MCF 10A (cell line): Measurements from ENCODE around the gene HLA-DPB1. TPM values are rescaled to one million over a fixed set of nuclear protein-coding genes. Genes with fewer than 3 reads are reported as not detected.
"Not testable (repeated sequence)": the region's sequence is repeated elsewhere in the genome, so short reads cannot be mapped to it uniquely, and the experiment has no call there.

Experiments
- BruUV-seq: library from RNA; stranded (reverse); fragments of 400-500 nt; replicated peaks from 2 replicates; lab custom pipeline; 2021; lab: Mats Ljungman, UMichigan
- CTCF ChIA-PET: fragments of 300-600 bp; sonication (Branson Sonifier 250); formaldehyde crosslinking; extraction: SDS; loops from one replicate; lab custom pipeline; 2021; ENCODE audit warnings: antibody characterized with exemption, inconsistent platforms; lab: Yijun Ruan, JAX
- POLR2A ChIA-PET: fragments of 300-600, 350-650 bp; sonication (Branson Sonifier 250); formaldehyde crosslinking; extraction: SDS; loops from one replicate; lab custom pipeline; 2020; ENCODE audit warnings: antibody characterized with exemption, inconsistent platforms; lab: Yijun Ruan, JAX
- DNase-seq: peaks from one replicate; pipeline ENCODE4 v3.0.0-alpha.2; 2018; ENCODE audit not compliant: unreplicated experiment
- H3K27ac Mint-ChIP-seq: one replicate; pipeline ENCODE4 v1.8.0; 2022; ENCODE audit warnings: mild to moderate bottlenecking, low read depth, mixed read lengths; ENCODE audit not compliant: unreplicated experiment
- H3K27me3 Mint-ChIP-seq: one replicate; pipeline ENCODE4 v1.8.0; 2022; ENCODE audit warnings: mixed read lengths; ENCODE audit not compliant: insufficient read depth, unreplicated experiment
- H3K36me3 Mint-ChIP-seq: one replicate; pipeline ENCODE4 v1.8.0; 2022; ENCODE audit warnings: mild to moderate bottlenecking, moderate library complexity, mixed read lengths; ENCODE audit not compliant: insufficient read depth, unreplicated experiment
- H3K4me1 Mint-ChIP-seq: one replicate; pipeline ENCODE4 v1.8.0; 2022; ENCODE audit warnings: mixed read lengths; ENCODE audit not compliant: insufficient read depth, unreplicated experiment
- H3K4me3 Mint-ChIP-seq: one replicate; pipeline ENCODE4 v1.8.0; 2022; ENCODE audit warnings: mild to moderate bottlenecking, moderate library complexity, mixed read lengths; ENCODE audit not compliant: unreplicated experiment
- H3K9me3 Mint-ChIP-seq: one replicate; pipeline ENCODE4 v1.8.0; 2022; ENCODE audit warnings: mixed read lengths; ENCODE audit not compliant: unreplicated experiment
- CTCF ChIP-seq: fragments of 200-600 bp; IDR thresholded peaks from one replicate; pipeline ENCODE4 v1.8.0; 2022; ENCODE audit warnings: antibody characterized with exemption, mild to moderate bottlenecking; ENCODE audit not compliant: unreplicated experiment
- intact Hi-C: fragments of 100-400 bp; cut with micrococcal nuclease; formaldehyde crosslinking; loops from 2 replicates; pipeline ENCODE4 v1.14.1; 2022
- total RNA-seq: library from RNA; stranded (reverse); gene quantifications from 2 replicates; pipeline ENCODE4 v1.2.3, GENCODE V29; 2022

Gene HLA-DPB1
- total RNA-seq, 1 experiment from 2014 or later, result not detected

- Mint-ChIP-seq H3K9me3 (peaks cover under 1% of the 10 kb centered on the region), H3K4me1 (no peaks in the 10 kb centered on the region), H3K27me3 (peaks cover 92% of the 10 kb centered on the region), H3K27ac (no peak overlapping the region), H3K4me3 (no peak overlapping the region), H3K36me3 (no peaks in the 10 kb centered on the region)
- TF ChIP-seq CTCF, result no peak
- POLR2A ChIA-PET, result interaction anchor here (0.6 kb wide), 1 partner anchor 40 kb away, joined by 3 read pairs; no protein-coding TSS in a partner anchor
- intact Hi-C loops, result no loop called here
- no TSS peak for BruUV-seq
- DNase-seq, result no peak
- CTCF ChIA-PET, result interaction anchor here (0.6 kb wide), 1 partner anchor 233 kb away, joined by 3 read pairs; no protein-coding TSS in a partner anchor
Observed at GRCh38 chr6:33092385-33092784, 16.6 kb downstream of the HLA-DPB1 start.

GRCh38 chr6:33093855-33094254 is 18.1 kb downstream of the HLA-DPB1 start:
- Mint-ChIP-seq H3K4me3 (no peak overlapping the region), H3K27ac (no peak overlapping the region), H3K4me1 (no peaks in the 10 kb centered on the region), H3K36me3 (no peaks in the 10 kb centered on the region), H3K9me3 (peaks cover 14% of the 10 kb centered on the region), H3K27me3 (peaks cover 92% of the 10 kb centered on the region)
- CTCF ChIA-PET, result no interaction called here
- POLR2A ChIA-PET, result no interaction called here
- no peak for DNase-seq
- no peak for TF ChIP-seq CTCF
- no TSS peak for BruUV-seq
- intact Hi-C loops, result no loop called here

GRCh38 chr6:33095681-33096080 is 19.9 kb downstream of the HLA-DPB1 start:
- DNase-seq, result no peak
- Mint-ChIP-seq H3K9me3 (peaks cover 21% of the 10 kb centered on the region), H3K4me1 (no peaks in the 10 kb centered on the region), H3K27me3 (peaks cover 90% of the 10 kb centered on the region), H3K36me3 (no peaks in the 10 kb centered on the region), H3K27ac (no peak overlapping the region), H3K4me3 (no peak overlapping the region)
- intact Hi-C loops, result no loop called here
- ChIA-PET POLR2A (no interaction called here), CTCF (interaction anchor here (1.2 kb wide), 1 partner anchor 21 kb away, joined by 4 read pairs; no protein-coding TSS in a partner anchor)
- no peak for TF ChIP-seq CTCF
- no TSS peak for BruUV-seq

- Mint-ChIP-seq H3K9me3 (peaks cover 31% of the 10 kb centered on the region), H3K27me3 (peaks cover 84% of the 10 kb centered on the region)
- BruUV-seq, H3K4me1 Mint-ChIP-seq, H3K4me3 Mint-ChIP-seq, DNase-seq, POLR2A ChIA-PET, H3K27ac Mint-ChIP-seq, CTCF ChIA-PET, intact Hi-C loops, H3K36me3 Mint-ChIP-seq: not testable (repeated sequence)
Observed at GRCh38 chr6:33101121-33101737, 25.4 kb downstream of the HLA-DPB1 start.
